DOHH2 (cell line): ENCODE data around the gene ANP32B.

Experiments used
- CTCF ChIP-seq: fragments of 200-600 bp; sonication (generic); IDR thresholded peaks from one replicate; pipeline ENCODE4 v1.5.1; 2014; ENCODE audit warnings: antibody characterized with exemption, mild to moderate bottlenecking, low read depth, low read length; ENCODE audit not compliant: poor library complexity, severe bottlenecking
- EZH2phosphoT487 ChIP-seq: fragments of 200-600 bp; sonication (generic); IDR thresholded peaks from 2 replicates; pipeline ENCODE4 v1.6.1; 2017; ENCODE audit warnings: borderline replicate concordance, mild to moderate bottlenecking, antibody characterized with exemption, low read length, moderate library complexity, mixed read lengths

- TF ChIP-seq CTCF (no peak), EZH2phosphoT487 (no peak)
Observed at GRCh38 chr9:97972753-97973152, 10.4 kb upstream of the ANP32B start.
